H1 (cell line): ENCODE results near the gene SENP2. TPM values are rescaled to one million over a fixed set of nuclear protein-coding genes. Genes with fewer than 3 reads are reported as not detected.

Source experiments
- EP300 ChIP-seq, 2 experiments: IDR thresholded peaks; 1 replicate in 1 of 2; 2 replicates in 1 of 2; pipeline ENCODE4 v1.6.1; 2011 to 2012; ENCODE audit warnings: low read depth in 2 of 2, low read length in 2 of 2, mild to moderate bottlenecking in 2 of 2, borderline replicate concordance in 1 of 2, inconsistent platforms in 1 of 2, moderate library complexity in 1 of 2
- GABPA ChIP-seq: IDR thresholded peaks from 2 replicates; pipeline ENCODE4 v1.6.1; 2011; ENCODE audit warnings: mild to moderate bottlenecking, low read length, moderate library complexity, borderline replicate concordance; ENCODE audit not compliant: insufficient read depth
- HDAC2 ChIP-seq, 2 experiments: fragments of 300-600 bp in 1 of 2; sonication (generic) in 1 of 2; IDR thresholded peaks; 2 replicates each; pipeline ENCODE4 v1.6.1; 2011 to 2012; ENCODE audit warnings: low read depth in 2 of 2, low read length in 2 of 2, mild to moderate bottlenecking in 2 of 2, moderate library complexity in 2 of 2, borderline replicate concordance in 1 of 2, inconsistent platforms in 1 of 2
- POLR2AphosphoS5 ChIP-seq: IDR thresholded peaks from 2 replicates; pipeline ENCODE4 v1.6.1; 2011; ENCODE audit warnings: low read depth, low read length
- POU5F1 ChIP-seq: IDR thresholded peaks from 2 replicates; pipeline ENCODE4 v1.6.1; 2011; ENCODE audit warnings: low read depth, mild to moderate bottlenecking, low read length, moderate library complexity
- RAD21 ChIP-seq, 2 experiments: IDR thresholded peaks in 1 of 2; conservative IDR thresholded peaks in 1 of 2; 2 replicates each; pipeline ENCODE4 v1.6.1; 2011; ENCODE audit warnings: low read depth in 2 of 2, low read length in 2 of 2, improper control_type of control experiment in 1 of 2, inconsistent platforms in 1 of 2, mild to moderate bottlenecking in 1 of 2, moderate library complexity in 1 of 2
- SIN3A ChIP-seq, 2 experiments: IDR thresholded peaks in 1 of 2; conservative IDR thresholded peaks in 1 of 2; 2 replicates each; pipeline ENCODE4 v1.6.1; 2011 to 2012; ENCODE audit warnings: low read length in 2 of 2, improper control_type of control experiment in 1 of 2, low read depth in 1 of 2, mild to moderate bottlenecking in 1 of 2
- SIX5 ChIP-seq: IDR thresholded peaks from 2 replicates; pipeline ENCODE4 v1.6.1; 2011; ENCODE audit warnings: mild to moderate bottlenecking, low read depth, low read length
- SP4 ChIP-seq: IDR thresholded peaks from 2 replicates; pipeline ENCODE4 v1.6.1; 2012; ENCODE audit warnings: low read length, inconsistent platforms
- SRF ChIP-seq: IDR thresholded peaks from 2 replicates; pipeline ENCODE4 v1.6.1; 2011; ENCODE audit warnings: mild to moderate bottlenecking, low read depth, low read length, moderate library complexity
- ZNF274 ChIP-seq: IDR thresholded peaks from 2 replicates; pipeline ENCODE4 v1.7.0; 2012; ENCODE audit warnings: low read length, borderline replicate concordance; ENCODE audit errors: extremely low read depth
- polyA plus RNA-seq, 7 experiments: library from polyadenylated mRNA; depleted of rRNA in 3 of 7; stranded (reverse) in 5 of 7; unstranded in 2 of 7; fragments of >200 nt in 5 of 7; fragments of 200-250 nt in 2 of 7; gene quantifications; 1 replicate in 5 of 7; 2 replicates in 1 of 7; 4 replicates in 1 of 7; pipeline versions ENCODE4 v1.2.1 to v1.2.3, GENCODE V29; 2011 to 2013; ENCODE audit warnings: missing spikeins in 2 of 7, mixed read lengths in 2 of 7
- total RNA-seq: library from RNA; stranded (reverse); fragmentation: NEBNext Ultra II Directional; extraction: Animal tissue kit (Norgen Biotek cat#: 25700); gene quantifications from 2 replicates; pipeline ENCODE4 v1.2.1, GENCODE V29; 2021
- TF ChIP-seq, protein P1 (sequence below): IDR thresholded peaks from 2 replicates; pipeline ENCODE4 v1.6.1; 2012; ENCODE audit warnings: inconsistent platforms

SENP2 gene
- total and polyA plus RNA-seq, 2 of the 8 experiments (the other 6 are each of a cell fraction or from before 2014, with no cell fraction given), result 25.2 to 69.3 TPM

DNA sequence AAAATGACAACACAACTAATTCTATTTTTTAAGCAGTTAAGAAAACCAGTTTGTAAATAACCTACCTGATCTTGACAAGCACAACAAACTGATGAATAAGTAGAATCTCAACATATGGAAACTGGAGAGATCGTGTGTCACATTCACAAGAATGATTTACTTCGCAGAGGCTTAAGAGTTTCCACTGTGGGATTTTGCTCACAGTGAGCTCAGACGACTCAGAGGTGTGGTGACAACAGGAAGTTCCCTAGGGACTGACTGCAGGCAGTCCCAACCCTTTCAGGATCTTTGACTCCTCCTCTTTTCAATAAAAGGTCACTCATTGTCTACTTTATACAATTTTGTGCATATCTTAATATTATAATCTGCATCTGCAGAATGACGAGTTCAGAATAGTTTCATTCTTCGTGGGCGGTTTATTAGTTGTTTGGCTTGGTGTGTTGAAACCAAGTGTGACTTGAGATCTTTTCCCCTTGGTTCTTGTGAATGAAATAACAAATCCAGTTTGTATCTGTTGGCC, 33.7 kb upstream of the SENP2 start, which contains the start of gene LIPH (continued):
- no peak for TF ChIP-seq POU5F1
- no peak for TF ChIP-seq POLR2AphosphoS5
- TF ChIP-seq HDAC2 (IDR thresholded peaks at IDR 0.05; ENCODE audit: borderline replicate concordance in 1 of 2, low read depth in 2 of 2, low read length in 2 of 2), result no peak
- no peak for TF ChIP-seq SIX5
- TF ChIP-seq ZNF274, result no peak
- no peak for TF ChIP-seq EP300 (IDR thresholded peaks at IDR 0.05; ENCODE audit: borderline replicate concordance in 1 of 2, low read depth in 2 of 2, low read length in 2 of 2)
- TF ChIP-seq RAD21 (IDR thresholded peaks at IDR 0.05 in 1 of 2, conservative IDR thresholded peaks at IDR 0.05 in 1 of 2; ENCODE audit: low read depth in 2 of 2, low read length in 2 of 2), result no peak
- no peak for TF ChIP-seq SRF
- no peak for TF ChIP-seq GABPA
- TF ChIP-seq SP4, result no peak
- TF ChIP-seq, protein P1, sequence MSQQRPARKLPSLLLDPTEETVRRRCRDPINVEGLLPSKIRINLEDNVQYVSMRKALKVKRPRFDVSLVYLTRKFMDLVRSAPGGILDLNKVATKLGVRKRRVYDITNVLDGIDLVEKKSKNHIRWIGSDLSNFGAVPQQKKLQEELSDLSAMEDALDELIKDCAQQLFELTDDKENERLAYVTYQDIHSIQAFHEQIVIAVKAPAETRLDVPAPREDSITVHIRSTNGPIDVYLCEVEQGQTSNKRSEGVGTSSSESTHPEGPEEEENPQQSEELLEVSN, result no peak
- no peak for TF ChIP-seq SIN3A (conservative IDR thresholded peaks at IDR 0.05 in 1 of 2, IDR thresholded peaks at IDR 0.05 in 1 of 2; ENCODE audit: low read depth in 1 of 2, low read length in 2 of 2)
- TF ChIP-seq, all 59 proteins: peak for 0
